Suprapubic skin (tissue), 4 donors: Measurements from ENCODE around the gene RIMBP2. TPM values are rescaled to one million over a fixed set of nuclear protein-coding genes. Genes with fewer than 3 reads are reported as not detected.
A peak's percentile ranks its signal among the peaks of the same experiment; 100 is the strongest.

Experiments
- DNase-seq, 2 donors: peaks; one replicate each; pipeline ENCODE4 v3.0.0-alpha.2; 2019; ENCODE audit warnings: low spot score in 2 of 2
- H3K27ac ChIP-seq: fragments of 200-600 bp; sonication (generic); one replicate; pipeline ENCODE4 v1.5.1; 2019
- H3K27me3 ChIP-seq: fragments of 200-600 bp; sonication (generic); one replicate; pipeline ENCODE4 v1.5.1; 2019
- H3K36me3 ChIP-seq: fragments of 200-600 bp; sonication (generic); one replicate; pipeline ENCODE4 v1.5.1; 2019
- H3K4me1 ChIP-seq: fragments of 200-600 bp; sonication (generic); one replicate; pipeline ENCODE4 v1.5.1; 2019
- H3K4me3 ChIP-seq: fragments of 200-600 bp; sonication (generic); one replicate; pipeline ENCODE4 v1.5.1; 2019; ENCODE audit warnings: mild to moderate bottlenecking
- H3K9me3 ChIP-seq: fragments of 200-600 bp; sonication (generic); one replicate; pipeline ENCODE4 v1.5.1; 2019
- EP300 ChIP-seq: sonication (generic); formaldehyde crosslinking; IDR thresholded peaks from one replicate; pipeline ENCODE4 v1.6.1; 2017; ENCODE audit warnings: antibody characterized with exemption
- POLR2A ChIP-seq, 2 donors: fragments of 450-650 bp; IDR thresholded peaks; one replicate each; pipeline ENCODE4 v1.6.1; 2017; ENCODE audit warnings: antibody characterized with exemption in 2 of 2, mild to moderate bottlenecking in 2 of 2, moderate library complexity in 2 of 2
- POLR2AphosphoS5 ChIP-seq, 3 donors: sonication (generic); formaldehyde crosslinking; IDR thresholded peaks; one replicate each; pipeline ENCODE4 v1.6.1; 2017; ENCODE audit warnings: antibody characterized with exemption in 3 of 3
- WGBS: methylation state at CpG from one replicate; pipeline ENCODE4 v1.1.5; 2018; 5-methylcytosine and 5-hydroxymethylcytosine counted together
- total RNA-seq, 4 donors: library from RNA; depleted of rRNA; stranded (reverse); fragments of >200 nt; gene quantifications; one replicate each; pipeline ENCODE4 v1.1.0, GENCODE V29; 2016
- TF ChIP-seq, protein P1 (sequence below), 2 donors: fragments of 200-600 bp in 1 of 2; fragments of 450-650 bp in 1 of 2; sonication (generic) in 1 of 2; IDR thresholded peaks; one replicate each; pipeline ENCODE4 v1.5.1; 2016 to 2019; ENCODE audit warnings: antibody characterized with exemption in 2 of 2, mild to moderate bottlenecking in 1 of 2, moderate library complexity in 1 of 2

RIMBP2 gene
- total RNA-seq, 4 donors from 2014 or later: 2.1 to 21.8 (median 3.0) TPM

GRCh38 chr12:130747867-130748740 is 32.0 kb upstream of the RIMBP2 start:
- H3K4me3 ChIP-seq: no peak overlapping the region
- no peak overlapping the region for H3K27ac ChIP-seq
- 10% methylated on average over 13 of the region's 13 CpGs for WGBS
- H3K4me1 ChIP-seq: peaks cover 4% of the 10 kb centered on the region
- H3K36me3 ChIP-seq: no peaks in the 10 kb centered on the region
- H3K9me3 ChIP-seq: no peaks in the 10 kb centered on the region
- peaks cover 8% of the 10 kb centered on the region for H3K27me3 ChIP-seq
- DNase-seq: peak; percentile 85 to 87
- no peak for TF ChIP-seq EP300
- TF ChIP-seq, protein P1, sequence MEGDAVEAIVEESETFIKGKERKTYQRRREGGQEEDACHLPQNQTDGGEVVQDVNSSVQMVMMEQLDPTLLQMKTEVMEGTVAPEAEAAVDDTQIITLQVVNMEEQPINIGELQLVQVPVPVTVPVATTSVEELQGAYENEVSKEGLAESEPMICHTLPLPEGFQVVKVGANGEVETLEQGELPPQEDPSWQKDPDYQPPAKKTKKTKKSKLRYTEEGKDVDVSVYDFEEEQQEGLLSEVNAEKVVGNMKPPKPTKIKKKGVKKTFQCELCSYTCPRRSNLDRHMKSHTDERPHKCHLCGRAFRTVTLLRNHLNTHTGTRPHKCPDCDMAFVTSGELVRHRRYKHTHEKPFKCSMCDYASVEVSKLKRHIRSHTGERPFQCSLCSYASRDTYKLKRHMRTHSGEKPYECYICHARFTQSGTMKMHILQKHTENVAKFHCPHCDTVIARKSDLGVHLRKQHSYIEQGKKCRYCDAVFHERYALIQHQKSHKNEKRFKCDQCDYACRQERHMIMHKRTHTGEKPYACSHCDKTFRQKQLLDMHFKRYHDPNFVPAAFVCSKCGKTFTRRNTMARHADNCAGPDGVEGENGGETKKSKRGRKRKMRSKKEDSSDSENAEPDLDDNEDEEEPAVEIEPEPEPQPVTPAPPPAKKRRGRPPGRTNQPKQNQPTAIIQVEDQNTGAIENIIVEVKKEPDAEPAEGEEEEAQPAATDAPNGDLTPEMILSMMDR (IDR thresholded peaks at IDR 0.05): peak; percentile 23 to 84

DNA sequence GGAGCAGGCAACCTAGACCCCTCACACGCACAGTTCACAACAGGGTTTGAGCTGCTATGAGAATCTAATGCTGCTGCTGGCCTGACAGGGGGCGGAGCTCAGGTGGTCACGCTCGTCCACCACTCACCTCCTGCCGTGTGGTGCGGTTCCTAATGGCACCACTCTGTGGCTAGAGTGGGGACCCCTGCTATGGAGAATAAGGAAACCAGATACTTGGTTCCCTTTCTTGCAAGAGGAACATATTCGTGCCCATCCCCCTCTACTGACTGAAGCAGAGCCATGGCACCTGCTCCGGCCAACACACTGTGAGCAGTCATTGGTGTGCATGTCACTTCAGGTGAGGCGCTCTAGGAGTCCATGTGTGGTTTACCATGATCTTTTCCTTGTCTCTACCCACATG is 30.4 kb upstream of the RIMBP2 start:
- 100% methylated on average over 1 of the region's 9 CpGs for WGBS
- Histone ChIP-seq H3K9me3 (no peaks in the 10 kb centered on the region), H3K27me3 (peaks cover 2% of the 10 kb centered on the region), H3K4me1 (peaks cover 4% of the 10 kb centered on the region), H3K27ac (no peak overlapping the region), H3K4me3 (no peak overlapping the region), H3K36me3 (no peaks in the 10 kb centered on the region)
- DNase-seq: no peak
- TF ChIP-seq POLR2AphosphoS5 (IDR thresholded peaks at IDR 0.05) (no peak), EP300 (no peak), POLR2A (IDR thresholded peaks at IDR 0.05) (no peak)
- TF ChIP-seq, protein P1 (IDR thresholded peaks at IDR 0.05): no peak

DNA sequence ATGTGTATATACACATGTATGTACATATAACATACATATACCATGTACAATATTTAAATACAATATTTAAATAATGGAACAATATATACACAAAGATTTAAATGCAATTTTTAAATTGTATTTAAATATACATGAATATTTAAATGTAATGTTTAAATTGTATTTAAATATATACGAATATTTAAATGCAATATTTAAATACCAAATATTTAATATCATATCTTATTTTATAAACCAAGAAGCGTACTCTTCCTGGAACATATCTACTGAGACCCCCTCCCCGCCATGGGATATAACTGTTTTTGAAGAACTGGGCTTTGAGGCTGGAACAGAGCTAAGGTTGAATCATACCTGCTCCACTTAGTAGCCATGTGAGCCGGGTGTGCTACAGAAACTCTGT is 29.8 kb upstream of the RIMBP2 start:
- Histone ChIP-seq H3K4me1 (peaks cover 4% of the 10 kb centered on the region), H3K4me3 (no peak overlapping the region), H3K9me3 (no peaks in the 10 kb centered on the region), H3K27ac (no peak overlapping the region), H3K36me3 (no peaks in the 10 kb centered on the region), H3K27me3 (peaks cover under 1% of the 10 kb centered on the region)
- 87% methylated on average over 4 of the region's 4 CpGs for WGBS
- DNase-seq: no peak
- TF ChIP-seq POLR2A (IDR thresholded peaks at IDR 0.05): no peak

DNA sequence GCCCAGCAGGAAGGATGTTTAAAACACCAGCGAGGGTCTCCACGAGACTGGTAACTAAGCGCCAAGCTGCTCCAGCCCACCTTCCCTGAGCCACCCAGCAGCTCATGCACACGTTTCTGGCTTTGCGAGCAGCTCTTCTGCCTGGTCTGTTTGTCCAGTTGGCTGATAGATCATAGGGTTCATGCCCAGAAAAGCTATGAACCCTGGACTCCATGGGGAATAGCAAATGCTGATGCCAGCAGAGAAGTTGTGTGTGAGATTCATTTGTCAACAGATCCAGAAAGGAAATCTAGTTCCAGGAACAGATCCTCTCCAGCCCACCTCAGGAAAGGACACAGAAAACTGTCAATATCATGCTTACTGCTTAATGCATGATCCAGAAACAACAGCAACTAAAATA is 28.2 kb upstream of the RIMBP2 start:
- WGBS: 81% methylated on average over 5 of the region's 5 CpGs
- H3K9me3 ChIP-seq: no peaks in the 10 kb centered on the region
- no peak overlapping the region for H3K27ac ChIP-seq
- H3K36me3 ChIP-seq: no peaks in the 10 kb centered on the region
- TF ChIP-seq EP300 (no peak), POLR2AphosphoS5 (IDR thresholded peaks at IDR 0.05) (no peak), POLR2A (IDR thresholded peaks at IDR 0.05) (no peak)
- TF ChIP-seq, protein P1 (IDR thresholded peaks at IDR 0.05): no peak
- peaks cover 4% of the 10 kb centered on the region for H3K4me1 ChIP-seq
- peaks cover 5% of the 10 kb centered on the region for H3K27me3 ChIP-seq
- no peak for DNase-seq
- no peak overlapping the region for H3K4me3 ChIP-seq

DNA sequence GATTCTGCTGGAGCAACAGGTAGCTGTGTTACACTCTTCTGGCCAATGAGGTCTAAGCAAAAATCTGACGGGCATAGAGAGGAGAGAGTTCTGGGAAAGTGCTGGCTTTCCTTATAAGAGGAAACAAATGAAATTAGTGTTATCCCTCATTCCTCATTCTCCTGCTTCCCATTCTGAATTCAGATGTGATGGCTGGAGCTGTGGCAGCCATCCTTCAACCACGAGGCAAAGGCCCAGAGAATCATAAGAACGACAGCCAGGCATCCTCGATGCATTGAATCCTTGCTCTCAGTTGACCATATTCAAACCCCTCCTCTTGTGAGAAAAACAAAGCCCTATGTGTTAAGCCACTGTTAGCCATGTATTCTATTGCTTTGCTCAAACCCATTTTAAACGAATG is 27.5 kb upstream of the RIMBP2 start:
- TF ChIP-seq POLR2A (IDR thresholded peaks at IDR 0.05) (no peak), POLR2AphosphoS5 (IDR thresholded peaks at IDR 0.05) (no peak), EP300 (no peak)
- TF ChIP-seq, protein P1 (IDR thresholded peaks at IDR 0.05): no peak
- H3K27me3 ChIP-seq: peaks cover 9% of the 10 kb centered on the region
- WGBS: 87% methylated on average over 5 of the region's 5 CpGs
- H3K4me3 ChIP-seq: no peak overlapping the region
- no peaks in the 10 kb centered on the region for H3K36me3 ChIP-seq
- H3K4me1 ChIP-seq: peaks cover 4% of the 10 kb centered on the region
- H3K27ac ChIP-seq: no peak overlapping the region
- H3K9me3 ChIP-seq: no peaks in the 10 kb centered on the region
- DNase-seq: no peak
